ENCODE data around the gene SLC25A21. TPM values are rescaled to one million over a fixed set of nuclear protein-coding genes. Genes with fewer than 3 reads are reported as not detected.

Gene SLC25A21
- total RNA-seq, 5 donors from 2014 or later (not counting 1 experiment from before 2014, with no cell fraction given) = not detected

DNA sequence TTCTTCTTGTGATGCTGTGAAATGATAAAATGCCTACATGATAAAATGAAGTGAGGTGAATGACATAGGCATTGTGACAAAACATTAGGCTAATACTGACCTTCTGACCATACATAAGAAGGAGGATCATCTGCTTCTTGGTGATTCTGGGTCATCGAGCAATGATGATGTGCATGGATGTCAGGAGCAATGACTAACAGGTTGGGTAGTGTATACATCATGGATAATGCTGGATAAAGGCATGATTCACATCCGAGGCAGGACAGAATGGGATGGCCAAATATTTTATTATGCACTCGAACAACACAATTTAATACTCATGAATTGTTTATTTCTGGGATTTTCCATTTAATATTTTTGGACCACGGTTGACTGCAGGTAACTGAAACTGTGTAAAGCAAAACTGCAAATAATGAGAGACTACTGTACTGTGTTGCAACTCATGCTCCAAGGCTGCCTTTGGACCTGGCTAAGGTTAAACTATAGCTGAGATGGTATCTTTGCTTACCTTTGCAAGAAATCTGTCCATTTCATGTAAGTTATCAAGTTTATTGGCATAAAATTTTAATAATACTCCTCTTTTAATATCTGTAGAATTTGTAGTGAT, 7.6 kb upstream of the SLC25A21 start:
- H3K27me3 ChIP-seq (replicated peaks in 1 of 2; ENCODE audit: control insufficient read depth in 2 of 2, extremely low read depth in 1 of 2, insufficient read depth in 2 of 2, low read length in 1 of 2) = no peaks in the 10 kb centered on the region
- no peak overlapping the region for H3K4me3 Mint-ChIP-seq
- POLR2A ChIA-PET = no interaction called here
- CTCF ChIA-PET = no interaction called here
- H3K27ac ChIP-seq (ENCODE audit: low read length) = no peak overlapping the region
- WGBS (ENCODE audit: insufficient coverage) = no CpG with 5 or more reads among the region's 4 CpGs
- H3K4me1 Mint-ChIP-seq = no peaks in the 10 kb centered on the region
- H3K4me3 ChIP-seq (ENCODE audit: control insufficient read depth in 1 of 2, extremely low read depth in 1 of 2, low read length in 1 of 2) = no peak overlapping the region
- ATAC-seq (replicated peaks in 1 of 4) (no peak), DNase-seq (no peak)
- no peak overlapping the region for H3K27ac Mint-ChIP-seq
- H3K9me3 ChIP-seq = no peaks in the 10 kb centered on the region
- H3K9me3 Mint-ChIP-seq = peaks cover 6 to 10% (median 7%) of the 10 kb centered on the region in 3 donors
- H3K36me3 ChIP-seq (ENCODE audit: control insufficient read depth in 2 of 2, extremely low read depth in 1 of 2, insufficient read depth in 1 of 2, low read length in 1 of 2) = no peaks in the 10 kb centered on the region
- H3K27me3 Mint-ChIP-seq = peaks cover 0 to 3% of the 10 kb centered on the region in 2 donors
- no peaks in the 10 kb centered on the region for H3K4me1 ChIP-seq (ENCODE audit: control insufficient read depth in 1 of 2, extremely low read depth in 1 of 2, insufficient read depth in 2 of 2, low read length in 2 of 2)
- H3K36me3 Mint-ChIP-seq = no peaks in the 10 kb centered on the region

DNA sequence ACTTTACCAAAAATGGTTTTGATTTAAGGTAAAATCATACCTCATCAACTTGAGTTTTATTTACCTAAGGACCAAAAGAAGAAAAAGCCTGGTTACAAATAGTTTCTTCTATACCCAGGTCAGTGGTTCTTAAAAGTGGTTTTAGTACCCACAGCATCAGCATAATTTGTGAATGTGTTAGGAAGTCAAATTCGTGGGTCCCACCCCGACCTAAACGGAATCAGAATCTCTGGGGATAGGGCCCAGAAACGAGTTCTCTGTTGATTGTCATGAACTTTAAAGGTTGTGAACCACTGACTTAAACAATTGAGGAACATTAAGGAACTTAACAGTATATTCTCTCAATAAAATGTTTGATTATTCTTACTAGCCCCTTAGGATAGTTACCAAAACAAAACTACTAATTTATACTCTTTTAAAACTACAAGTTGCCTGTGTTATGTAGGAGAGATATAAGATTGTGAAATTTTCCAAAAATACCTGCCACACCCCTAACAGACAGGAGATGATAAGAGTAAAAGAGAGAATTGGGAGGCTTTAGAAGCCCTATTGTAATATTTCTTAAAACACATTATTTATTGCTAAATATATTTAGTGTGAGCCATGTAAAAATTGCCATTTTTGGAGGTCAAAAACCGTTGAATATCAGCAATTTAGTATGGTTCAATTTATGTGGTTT, 669 bp upstream of the SLC25A21 start:
- no peaks in the 10 kb centered on the region for H3K9me3 ChIP-seq
- no peaks in the 10 kb centered on the region for H3K4me1 ChIP-seq (ENCODE audit: control insufficient read depth in 1 of 2, extremely low read depth in 1 of 2, insufficient read depth in 2 of 2, low read length in 2 of 2)
- H3K27ac ChIP-seq (ENCODE audit: low read length) = no peak overlapping the region
- Mint-ChIP-seq H3K4me1 (peaks cover 0 to 3% (median 2%) of the 10 kb centered on the region in 3 donors), H3K27me3 (peaks cover 10 to 23% of the 10 kb centered on the region in 2 donors), H3K27ac (no peak overlapping the region), H3K9me3 (peaks cover 0 to 4% (median 2%) of the 10 kb centered on the region in 3 donors), H3K36me3 (no peaks in the 10 kb centered on the region), H3K4me3 (no peak overlapping the region)
- CTCF ChIA-PET = no interaction called here
- H3K4me3 ChIP-seq (ENCODE audit: control insufficient read depth in 1 of 2, extremely low read depth in 1 of 2, low read length in 1 of 2) = no peak overlapping the region
- WGBS (ENCODE audit: insufficient coverage) = no CpG with 5 or more reads among the region's 5 CpGs
- no peak for DNase-seq
- no peaks in the 10 kb centered on the region for H3K36me3 ChIP-seq (ENCODE audit: control insufficient read depth in 2 of 2, extremely low read depth in 1 of 2, insufficient read depth in 1 of 2, low read length in 1 of 2)
- H3K27me3 ChIP-seq (replicated peaks in 1 of 2; ENCODE audit: control insufficient read depth in 2 of 2, extremely low read depth in 1 of 2, insufficient read depth in 2 of 2, low read length in 1 of 2) = peaks cover 0 to 13% of the 10 kb centered on the region in 2 experiments
- POLR2A ChIA-PET = no interaction called here
- no peak for ATAC-seq (replicated peaks in 1 of 4)

DNA sequence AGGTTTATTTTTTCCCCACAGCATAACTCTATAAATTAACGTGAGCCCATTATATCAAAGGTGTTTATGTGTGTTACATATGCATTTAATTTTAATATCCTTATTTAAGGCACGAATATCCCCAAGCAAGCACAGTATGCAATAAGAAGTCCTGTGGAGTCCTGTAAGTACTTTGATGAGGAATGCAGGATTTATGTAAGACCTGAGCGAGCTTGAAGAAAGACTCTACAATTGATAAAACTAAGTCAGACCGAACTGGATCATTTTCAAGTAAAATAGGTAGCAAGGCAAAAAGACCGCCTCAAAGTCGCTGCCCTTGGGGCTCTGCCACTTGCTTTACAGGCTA, 755 bp downstream of the SLC25A21 start:
- no peaks in the 10 kb centered on the region for H3K4me1 ChIP-seq (ENCODE audit: control insufficient read depth in 1 of 2, extremely low read depth in 1 of 2, insufficient read depth in 2 of 2, low read length in 2 of 2)
- H3K27me3 Mint-ChIP-seq = peaks cover 10 to 23% of the 10 kb centered on the region in 2 donors
- DNase-seq (no peak), ATAC-seq (replicated peaks in 1 of 4) (no peak)
- WGBS (ENCODE audit: insufficient coverage) = 10% methylated on average over 4 of the region's 6 CpGs
- H3K27ac ChIP-seq (ENCODE audit: low read length) = no peak overlapping the region
- no peak overlapping the region for H3K4me3 ChIP-seq (ENCODE audit: control insufficient read depth in 1 of 2, extremely low read depth in 1 of 2, low read length in 1 of 2)
- peaks cover 0 to 6% (median 1%) of the 10 kb centered on the region in 3 donors for H3K9me3 Mint-ChIP-seq
- CTCF ChIA-PET = no interaction called here
- H3K4me3 Mint-ChIP-seq = no peak overlapping the region
- no peaks in the 10 kb centered on the region for H3K36me3 Mint-ChIP-seq
- H3K36me3 ChIP-seq (ENCODE audit: control insufficient read depth in 2 of 2, extremely low read depth in 1 of 2, insufficient read depth in 1 of 2, low read length in 1 of 2) = no peaks in the 10 kb centered on the region
- H3K27me3 ChIP-seq (replicated peaks in 1 of 2; ENCODE audit: control insufficient read depth in 2 of 2, extremely low read depth in 1 of 2, insufficient read depth in 2 of 2, low read length in 1 of 2) = peaks cover 0 to 13% of the 10 kb centered on the region in 2 experiments
- POLR2A ChIA-PET = no interaction called here
- H3K27ac Mint-ChIP-seq = no peak overlapping the region
- H3K9me3 ChIP-seq = no peaks in the 10 kb centered on the region
- peaks cover 0 to 3% (median 2%) of the 10 kb centered on the region in 3 donors for H3K4me1 Mint-ChIP-seq

DNA sequence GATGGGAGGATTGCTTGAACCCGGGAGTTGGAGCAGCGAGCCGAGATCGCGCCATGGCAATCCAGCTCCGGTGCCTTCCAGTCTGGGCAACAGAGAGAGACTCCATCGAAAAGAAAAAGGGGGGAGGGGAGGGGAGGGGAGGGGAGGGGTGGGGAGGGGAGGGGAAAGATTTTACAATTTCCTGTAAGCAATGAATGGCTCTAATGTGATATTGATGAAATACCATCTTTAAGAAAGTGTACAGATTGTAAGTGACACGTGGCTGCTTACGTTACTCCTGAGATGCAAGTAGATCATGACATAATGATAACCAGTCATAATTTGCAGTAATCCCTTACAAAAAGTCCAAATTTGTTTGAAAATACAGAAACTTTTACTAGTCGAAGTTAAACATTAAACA, 1.4 kb downstream of the SLC25A21 start:
- H3K27me3 ChIP-seq (replicated peaks in 1 of 2; ENCODE audit: control insufficient read depth in 2 of 2, extremely low read depth in 1 of 2, insufficient read depth in 2 of 2, low read length in 1 of 2) = peaks cover 0 to 13% of the 10 kb centered on the region in 2 experiments
- ChIA-PET CTCF (no interaction called here), POLR2A (no interaction called here)
- no peaks in the 10 kb centered on the region for H3K36me3 ChIP-seq (ENCODE audit: control insufficient read depth in 2 of 2, extremely low read depth in 1 of 2, insufficient read depth in 1 of 2, low read length in 1 of 2)
- H3K4me3 ChIP-seq (ENCODE audit: control insufficient read depth in 1 of 2, extremely low read depth in 1 of 2, low read length in 1 of 2) = no peak overlapping the region
- Mint-ChIP-seq H3K27ac (no peak overlapping the region), H3K4me3 (no peak overlapping the region), H3K27me3 (peaks cover 10 to 23% of the 10 kb centered on the region in 2 donors), H3K4me1 (peaks cover 0 to 3% (median 2%) of the 10 kb centered on the region in 3 donors), H3K9me3 (peaks cover 0 to 6% (median 0%) of the 10 kb centered on the region in 3 donors), H3K36me3 (no peaks in the 10 kb centered on the region)
- DNase-seq = no peak
- H3K9me3 ChIP-seq = no peaks in the 10 kb centered on the region
- ATAC-seq (replicated peaks in 1 of 4) = no peak
- H3K4me1 ChIP-seq (ENCODE audit: control insufficient read depth in 1 of 2, extremely low read depth in 1 of 2, insufficient read depth in 2 of 2, low read length in 2 of 2) = no peaks in the 10 kb centered on the region
- H3K27ac ChIP-seq (ENCODE audit: low read length) = no peak overlapping the region
- WGBS (ENCODE audit: insufficient coverage) = 100% methylated on average over 1 of the region's 10 CpGs

DNA sequence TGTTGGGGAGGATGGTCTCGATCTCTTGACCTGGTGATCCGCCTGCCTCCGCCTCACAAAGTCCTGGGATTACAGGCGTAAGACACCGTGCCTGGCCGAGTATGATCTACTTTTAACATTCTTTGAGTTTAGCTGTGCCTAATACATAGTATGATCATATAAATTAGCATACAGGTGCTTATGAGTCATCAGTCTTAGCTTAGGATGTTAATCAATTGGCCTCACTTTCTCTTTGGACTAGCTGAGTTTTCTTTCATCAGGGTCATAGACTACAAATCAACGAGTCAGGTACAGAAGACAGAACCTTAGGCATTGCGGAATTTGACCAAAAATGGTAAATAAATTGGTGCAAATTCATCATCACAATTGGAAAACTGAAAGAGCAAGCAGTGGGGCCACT, 2.2 kb downstream of the SLC25A21 start:
- Mint-ChIP-seq H3K4me1 (peaks cover 0 to 3% (median 2%) of the 10 kb centered on the region in 3 donors), H3K4me3 (no peak overlapping the region), H3K9me3 (peaks cover 0 to 6% (median 0%) of the 10 kb centered on the region in 3 donors), H3K27me3 (peaks cover 10 to 23% of the 10 kb centered on the region in 2 donors), H3K36me3 (no peaks in the 10 kb centered on the region), H3K27ac (no peak overlapping the region)
- WGBS (ENCODE audit: insufficient coverage) = 79% methylated on average over 2 of the region's 8 CpGs
- Histone ChIP-seq H3K4me3 (ENCODE audit: control insufficient read depth in 1 of 2, extremely low read depth in 1 of 2, low read length in 1 of 2) (no peak overlapping the region), H3K27me3 (replicated peaks in 1 of 2; ENCODE audit: control insufficient read depth in 2 of 2, extremely low read depth in 1 of 2, insufficient read depth in 2 of 2, low read length in 1 of 2) (peaks cover 0 to 13% of the 10 kb centered on the region in 2 experiments), H3K36me3 (ENCODE audit: control insufficient read depth in 2 of 2, extremely low read depth in 1 of 2, insufficient read depth in 1 of 2, low read length in 1 of 2) (no peaks in the 10 kb centered on the region), H3K4me1 (ENCODE audit: control insufficient read depth in 1 of 2, extremely low read depth in 1 of 2, insufficient read depth in 2 of 2, low read length in 2 of 2) (no peaks in the 10 kb centered on the region), H3K27ac (ENCODE audit: low read length) (no peak overlapping the region), H3K9me3 (no peaks in the 10 kb centered on the region)
- no peak for ATAC-seq (replicated peaks in 1 of 4)
- no peak for DNase-seq
- ChIA-PET POLR2A (no interaction called here), CTCF (no interaction called here)

DNA sequence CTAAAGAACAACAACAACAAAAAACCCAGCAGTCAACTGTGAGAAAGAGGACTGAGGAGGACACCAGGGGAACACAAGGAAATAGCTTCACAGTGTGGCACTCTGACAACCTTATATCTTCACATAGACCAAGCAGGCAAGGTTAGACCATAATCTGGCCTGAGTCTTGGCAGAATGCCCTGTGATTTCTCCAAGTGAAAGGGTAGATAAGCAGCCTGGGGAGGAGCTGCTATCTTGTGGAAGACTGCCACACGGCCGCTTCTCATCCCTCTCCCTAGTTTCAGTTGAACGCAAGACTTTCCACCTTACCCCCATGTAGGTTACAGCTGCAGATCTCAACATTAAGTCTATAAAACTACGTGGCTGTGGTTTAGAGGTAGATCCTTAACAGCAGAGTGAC, 3.7 kb downstream of the SLC25A21 start:
- DNase-seq (no peak), ATAC-seq (replicated peaks in 1 of 4) (no peak)
- peaks cover 0 to 6% (median 0%) of the 10 kb centered on the region in 3 donors for H3K9me3 Mint-ChIP-seq
- H3K27ac Mint-ChIP-seq = no peak overlapping the region
- H3K4me1 ChIP-seq (ENCODE audit: control insufficient read depth in 1 of 2, extremely low read depth in 1 of 2, insufficient read depth in 2 of 2, low read length in 2 of 2) = no peaks in the 10 kb centered on the region
- H3K4me3 ChIP-seq (ENCODE audit: control insufficient read depth in 1 of 2, extremely low read depth in 1 of 2, low read length in 1 of 2) = no peak overlapping the region
- WGBS (ENCODE audit: insufficient coverage) = no CpG with 5 or more reads among the region's 4 CpGs
- H3K27ac ChIP-seq (ENCODE audit: low read length) = no peak overlapping the region
- ChIA-PET CTCF (no interaction called here), POLR2A (no interaction called here)
- H3K36me3 Mint-ChIP-seq = no peaks in the 10 kb centered on the region
- peaks cover 0 to 3% (median 2%) of the 10 kb centered on the region in 3 donors for H3K4me1 Mint-ChIP-seq
- no peaks in the 10 kb centered on the region for H3K36me3 ChIP-seq (ENCODE audit: control insufficient read depth in 2 of 2, extremely low read depth in 1 of 2, insufficient read depth in 1 of 2, low read length in 1 of 2)
- H3K27me3 ChIP-seq (replicated peaks in 1 of 2; ENCODE audit: control insufficient read depth in 2 of 2, extremely low read depth in 1 of 2, insufficient read depth in 2 of 2, low read length in 1 of 2) = peaks cover 0 to 13% of the 10 kb centered on the region in 2 experiments
- H3K9me3 ChIP-seq = no peaks in the 10 kb centered on the region
- peaks cover 10 to 18% of the 10 kb centered on the region in 2 donors for H3K27me3 Mint-ChIP-seq
- no peak overlapping the region for H3K4me3 Mint-ChIP-seq
